Stimulated activated CD4-positive, alpha-beta T cell treated with anti-CD3 and anti-CD28 coated beads, Interleukin-12 subunit alpha, Interleukin-12 subunit beta, amount 100 ng/mL, for 24 hours (primary cell): ENCODE results near the gene ETF1.
"Not testable (repeated sequence)": the region's sequence is repeated elsewhere in the genome, so short reads cannot be mapped to it uniquely, and the experiment has no call there.

Source experiments
- DNase-seq, 2 experiments: peaks; one replicate each; pipeline ENCODE4 v3.0.0-alpha.2; 2020; ENCODE audit warnings: low read depth in 2 of 2

The ETF1 gene

DNA sequence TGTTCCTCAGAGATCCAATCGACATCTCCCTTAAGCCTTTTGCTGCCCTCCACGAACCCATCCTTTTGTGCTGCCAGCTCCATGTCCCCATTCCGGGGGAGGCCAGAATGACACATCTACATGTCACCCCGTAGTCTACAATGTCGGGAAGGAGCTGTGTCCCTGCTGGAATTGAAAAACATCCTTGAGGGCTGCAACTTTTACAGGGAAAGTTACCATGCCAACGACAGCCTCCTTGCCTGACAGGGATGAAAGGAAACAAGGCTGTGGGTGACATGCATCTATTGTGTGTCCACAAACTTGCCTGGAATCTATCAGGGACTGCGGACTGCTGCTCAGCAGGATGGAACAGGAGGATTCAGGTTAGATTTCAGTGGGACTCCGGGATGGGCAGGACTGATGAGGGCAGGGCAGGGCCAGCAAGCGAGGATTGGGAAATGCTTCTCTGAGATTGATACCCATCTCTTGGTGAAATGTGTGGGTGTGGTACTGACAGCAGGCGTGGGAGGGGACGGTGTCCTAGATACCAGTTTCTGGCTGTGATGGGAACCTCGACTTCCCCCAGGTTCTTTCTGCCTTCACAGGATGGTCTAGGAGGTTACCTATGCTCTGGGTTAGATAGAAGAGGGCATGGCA lies 52.3 kb downstream of the ETF1 start:
- no peak for DNase-seq

- DNase-seq, result no peak
Observed at GRCh38 chr5:138489683-138490061, 53.4 kb downstream of the ETF1 start.

GRCh38 chr5:138488481-138488945 lies 54.5 kb downstream of the ETF1 start:
- DNase-seq, result no peak

GRCh38 chr5:138482638-138483037 lies 60.4 kb downstream of the ETF1 start:
- no peak for DNase-seq

DNA sequence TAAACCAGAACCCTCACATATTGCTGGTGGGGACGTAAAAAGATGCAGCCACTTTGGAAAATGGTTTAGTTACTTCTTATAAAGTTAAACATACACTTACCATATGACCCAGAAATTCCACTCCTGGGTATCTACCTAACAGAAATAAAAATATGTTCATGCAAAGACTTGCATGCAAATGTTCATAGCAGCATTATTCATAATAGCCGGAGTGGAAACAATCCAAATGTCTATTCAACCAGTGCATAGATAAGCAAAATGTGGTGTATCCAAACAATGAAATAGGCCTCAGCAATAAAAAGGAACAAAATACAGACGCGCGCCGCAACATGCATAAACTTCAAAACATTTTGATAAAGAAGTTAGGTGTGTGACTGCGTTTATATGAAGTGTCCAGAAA lies 66.1 kb downstream of the ETF1 start:
- DNase-seq, result no peak

DNA sequence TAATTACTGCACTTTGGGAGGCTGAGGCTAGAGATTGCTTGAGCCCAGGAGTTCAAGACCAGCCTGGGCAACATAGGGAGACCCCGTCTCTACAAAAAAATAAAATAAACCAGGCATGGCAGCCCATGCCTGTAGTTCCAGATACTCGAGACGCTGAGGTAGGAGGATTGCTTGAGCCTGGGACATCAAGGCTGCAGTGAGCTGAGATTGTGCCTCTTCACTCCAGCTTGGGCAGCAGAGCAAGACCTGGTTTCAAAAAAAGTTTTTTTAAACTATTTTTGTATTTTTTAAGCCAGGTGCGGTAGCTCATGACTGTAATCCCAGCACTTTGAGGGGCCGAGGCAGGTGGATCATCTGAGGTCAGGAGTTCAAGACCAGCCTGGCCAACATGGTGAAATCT lies 69.9 kb downstream of the ETF1 start:
- not testable (repeated sequence) for DNase-seq

GRCh38 chr5:138472353-138472752 lies 70.7 kb downstream of the ETF1 start:
- DNase-seq, result no peak

- no peak for DNase-seq
Observed at GRCh38 chr5:138471052-138471361, 72.0 kb downstream of the ETF1 start.

DNA sequence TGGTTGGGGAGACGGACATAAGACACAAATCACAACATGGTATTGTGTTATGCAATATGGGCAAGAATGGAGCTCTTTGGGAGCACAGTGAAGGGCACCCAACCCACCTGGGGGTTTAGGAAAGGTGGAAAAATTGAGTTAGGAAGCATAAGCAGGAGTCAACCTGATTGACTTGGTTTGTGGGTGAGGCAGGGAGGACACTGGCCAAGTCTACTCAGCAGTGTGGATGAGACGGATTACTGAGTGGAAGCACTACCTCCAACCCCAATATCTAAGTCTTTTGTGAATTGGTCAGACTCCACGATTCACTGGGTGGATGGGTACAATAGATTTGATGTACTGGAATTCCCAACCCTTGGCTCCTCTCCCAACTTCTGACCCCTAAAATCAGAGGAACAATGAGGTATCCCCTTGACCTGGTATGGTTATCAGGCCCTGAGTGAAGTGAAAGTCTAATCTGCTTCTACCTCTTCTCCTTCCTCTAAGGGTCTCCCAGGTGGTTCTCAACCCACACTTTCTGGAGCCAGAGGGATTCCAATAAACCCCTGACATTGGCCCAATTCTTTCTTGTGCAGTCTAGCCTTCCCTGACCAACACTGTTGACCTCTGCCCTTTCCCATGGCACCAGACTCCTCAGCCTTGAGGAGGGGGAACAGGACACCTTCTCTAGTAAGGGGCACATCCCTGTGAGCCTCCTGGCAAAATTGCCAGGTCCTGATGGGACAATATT lies 72.5 kb downstream of the ETF1 start:
- no peak for DNase-seq

- DNase-seq, result no peak
Observed at GRCh38 chr5:138469540-138470321, 73.3 kb downstream of the ETF1 start.

- no peak for DNase-seq
Observed at GRCh38 chr5:138468966-138469539, 74.0 kb downstream of the ETF1 start.

- DNase-seq, result no peak
Observed at GRCh38 chr5:138468133-138468965, 74.7 kb downstream of the ETF1 start.

DNA sequence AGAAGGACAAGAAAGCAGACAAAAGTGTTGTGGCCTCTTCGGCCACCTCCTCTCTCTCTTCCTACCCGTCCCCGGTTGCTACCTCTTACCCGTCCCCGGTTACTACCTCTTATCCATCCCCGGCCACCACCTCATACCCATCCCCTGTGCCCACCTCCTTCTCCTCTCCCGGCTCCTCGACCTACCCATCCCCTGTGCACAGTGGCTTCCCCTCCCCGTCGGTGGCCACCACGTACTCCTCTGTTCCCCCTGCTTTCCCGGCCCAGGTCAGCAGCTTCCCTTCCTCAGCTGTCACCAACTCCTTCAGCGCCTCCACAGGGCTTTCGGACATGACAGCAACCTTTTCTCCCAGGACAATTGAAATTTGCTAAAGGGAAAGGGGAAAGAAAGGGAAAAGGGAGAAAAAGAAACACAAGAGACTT lies 75.3 kb downstream of the ETF1 start:
- DNase-seq, result no peak

DNA sequence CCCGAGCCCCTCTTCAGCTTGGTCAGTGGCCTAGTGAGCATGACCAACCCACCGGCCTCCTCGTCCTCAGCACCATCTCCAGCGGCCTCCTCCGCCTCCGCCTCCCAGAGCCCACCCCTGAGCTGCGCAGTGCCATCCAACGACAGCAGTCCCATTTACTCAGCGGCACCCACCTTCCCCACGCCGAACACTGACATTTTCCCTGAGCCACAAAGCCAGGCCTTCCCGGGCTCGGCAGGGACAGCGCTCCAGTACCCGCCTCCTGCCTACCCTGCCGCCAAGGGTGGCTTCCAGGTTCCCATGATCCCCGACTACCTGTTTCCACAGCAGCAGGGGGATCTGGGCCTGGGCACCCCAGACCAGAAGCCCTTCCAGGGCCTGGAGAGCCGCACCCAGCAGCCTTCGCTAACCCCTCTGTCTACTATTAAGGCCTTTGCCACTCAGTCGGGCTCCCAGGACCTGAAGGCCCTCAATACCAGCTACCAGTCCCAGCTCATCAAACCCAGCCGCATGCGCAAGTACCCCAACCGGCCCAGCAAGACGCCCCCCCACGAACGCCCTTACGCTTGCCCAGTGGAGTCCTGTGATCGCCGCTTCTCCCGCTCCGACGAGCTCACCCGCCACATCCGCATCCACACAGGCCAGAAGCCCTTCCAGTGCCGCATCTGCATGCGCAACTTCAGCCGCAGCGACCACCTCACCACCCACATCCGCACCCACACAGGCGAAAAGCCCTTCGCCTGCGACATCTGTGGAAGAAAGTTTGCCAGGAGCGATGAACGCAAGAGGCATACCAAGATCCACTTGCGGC lies 75.9 kb downstream of the ETF1 start:
- no peak for DNase-seq

GRCh38 chr5:138466125-138466899 lies 76.7 kb downstream of the ETF1 start:
- DNase-seq, result no peak

DNA sequence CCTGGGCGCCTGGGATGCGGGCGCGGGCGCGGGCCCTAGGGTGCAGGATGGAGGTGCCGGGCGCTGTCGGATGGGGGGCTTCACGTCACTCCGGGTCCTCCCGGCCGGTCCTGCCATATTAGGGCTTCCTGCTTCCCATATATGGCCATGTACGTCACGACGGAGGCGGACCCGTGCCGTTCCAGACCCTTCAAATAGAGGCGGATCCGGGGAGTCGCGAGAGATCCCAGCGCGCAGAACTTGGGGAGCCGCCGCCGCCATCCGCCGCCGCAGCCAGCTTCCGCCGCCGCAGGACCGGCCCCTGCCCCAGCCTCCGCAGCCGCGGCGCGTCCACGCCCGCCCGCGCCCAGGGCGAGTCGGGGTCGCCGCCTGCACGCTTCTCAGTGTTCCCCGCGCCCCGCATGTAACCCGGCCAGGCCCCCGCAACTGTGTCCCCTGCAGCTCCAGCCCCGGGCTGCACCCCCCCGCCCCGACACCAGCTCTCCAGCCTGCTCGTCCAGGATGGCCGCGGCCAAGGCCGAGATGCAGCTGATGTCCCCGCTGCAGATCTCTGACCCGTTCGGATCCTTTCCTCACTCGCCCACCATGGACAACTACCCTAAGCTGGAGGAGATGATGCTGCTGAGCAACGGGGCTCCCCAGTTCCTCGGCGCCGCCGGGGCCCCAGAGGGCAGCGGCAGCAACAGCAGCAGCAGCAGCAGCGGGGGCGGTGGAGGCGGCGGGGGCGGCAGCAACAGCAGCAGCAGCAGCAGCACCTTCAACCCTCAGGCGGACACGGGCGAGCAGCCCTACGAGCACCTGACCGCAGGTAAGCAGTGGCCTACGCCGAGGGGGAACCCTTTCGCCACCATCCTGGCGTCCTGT lies 77.5 kb downstream of the ETF1 start, which contains the start of gene EGR1:
Gene EGR1 (plus strand): TSS at position 219 of the 864 bp plus-strand sequence. CDS start 283 bp downstream, at position 502.
- DNase-seq, result peak; percentile 94 to 95

GRCh38 chr5:138464388-138465260 lies 78.4 kb downstream of the ETF1 start:
- peak; percentile 93 to 95 for DNase-seq

- DNase-seq, result peak; percentile 86 to 88
Observed at GRCh38 chr5:138464008-138464387, 79.0 kb downstream of the ETF1 start.
